Embryonic facial prominence (tissue), 1 donor: ENCODE results near the gene IL12RB1.
"Not testable (repeated sequence)": the region's sequence is repeated elsewhere in the genome, so short reads cannot be mapped to it uniquely, and the experiment has no call there.

Source experiments
- DNase-seq: peaks from one replicate; pipeline ENCODE4 v3.0.0-alpha.2; 2016; ENCODE audit errors: extremely low spot score

Gene IL12RB1

DNA sequence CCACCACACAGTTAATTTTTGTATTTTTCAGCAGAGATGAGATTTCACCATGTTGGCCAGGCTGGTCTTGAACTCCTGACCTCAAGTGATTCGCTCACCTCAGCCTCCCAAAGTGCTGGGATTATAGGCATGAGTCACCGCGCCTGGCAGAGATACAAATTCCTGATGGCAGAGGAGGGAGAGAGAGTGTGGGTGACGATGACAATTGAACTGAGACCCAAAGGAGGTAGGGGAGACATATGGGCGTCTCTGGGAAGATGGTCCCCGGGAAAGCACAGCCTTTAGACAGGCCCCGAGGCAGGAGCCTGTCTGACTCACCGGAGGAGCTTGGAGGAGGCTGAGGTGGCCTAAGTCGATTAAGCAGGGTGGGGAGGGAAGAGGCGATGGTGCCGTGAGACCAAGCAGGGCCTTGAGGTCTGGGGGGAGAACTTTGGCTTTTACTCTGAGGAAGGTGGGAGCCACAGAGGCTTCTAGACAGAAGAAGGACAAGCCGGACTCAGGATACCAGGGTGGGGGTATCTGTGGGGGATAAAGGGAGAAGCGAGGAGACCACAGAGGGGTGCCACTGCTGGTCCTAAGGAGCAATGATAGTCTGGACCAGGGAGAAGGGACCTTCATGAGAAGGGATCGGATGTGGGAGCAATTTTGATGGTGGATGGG lies 40.5 kb downstream of the IL12RB1 start:
- no peak for DNase-seq

DNA sequence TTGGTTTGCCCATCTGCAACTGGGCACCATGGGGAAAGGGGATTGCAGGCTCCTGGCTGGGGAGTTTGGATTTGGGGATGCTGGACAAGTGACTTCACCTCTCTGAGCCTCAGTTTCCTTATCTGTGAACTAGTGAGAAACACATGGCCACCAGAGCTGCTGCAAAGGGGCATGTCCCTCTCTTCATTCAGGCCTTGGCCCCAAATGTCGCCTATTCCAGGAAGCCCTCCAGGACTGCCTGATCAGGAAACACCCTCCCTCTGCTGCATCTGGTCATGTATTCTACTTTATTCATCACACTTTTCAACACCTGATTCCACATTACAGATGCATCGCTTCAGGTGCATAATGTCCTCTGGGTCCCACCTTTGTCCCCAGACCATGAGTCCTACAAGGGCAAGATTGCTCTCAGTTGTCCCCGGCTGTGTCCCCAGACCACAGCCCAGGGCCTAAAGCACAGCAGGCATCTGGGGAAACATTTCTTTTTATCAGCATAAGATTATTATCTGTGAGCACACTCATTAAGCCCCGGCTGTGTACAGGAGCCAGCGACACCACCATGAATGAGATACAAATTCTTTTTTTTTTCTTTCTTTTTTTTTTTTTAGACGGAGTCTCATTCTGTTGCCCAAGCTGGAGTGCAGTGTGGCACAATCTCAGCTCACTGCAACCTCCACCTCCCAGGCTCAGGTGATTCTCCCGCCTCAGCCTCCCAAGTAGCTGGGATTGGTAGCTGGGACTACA lies 41.3 kb downstream of the IL12RB1 start:
- DNase-seq, result no peak

DNA sequence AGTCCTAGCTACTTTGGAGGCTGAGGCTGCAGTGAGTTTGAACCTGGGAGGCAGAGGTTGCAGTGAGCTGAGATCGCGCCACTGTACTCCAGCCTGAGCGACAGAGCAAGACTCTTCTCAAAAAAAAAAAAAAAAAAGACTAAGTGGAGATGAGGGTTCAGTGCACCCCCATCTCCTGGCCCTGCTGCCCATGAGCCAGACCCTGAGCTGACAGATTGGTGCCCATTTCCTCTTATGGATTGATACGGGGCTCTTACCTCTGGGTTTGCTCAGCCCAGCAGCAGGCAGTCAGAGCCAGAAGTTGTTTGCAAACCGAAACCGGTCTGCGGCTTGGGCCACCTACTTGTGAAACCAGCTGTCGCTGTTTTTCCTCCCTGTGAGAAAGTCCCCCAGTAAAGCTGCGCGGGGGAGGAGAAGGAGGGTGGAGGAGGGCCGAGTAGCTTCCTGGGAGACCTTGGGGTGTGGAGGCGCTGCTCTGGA lies 41.9 kb downstream of the IL12RB1 start:
- DNase-seq, result no peak

DNA sequence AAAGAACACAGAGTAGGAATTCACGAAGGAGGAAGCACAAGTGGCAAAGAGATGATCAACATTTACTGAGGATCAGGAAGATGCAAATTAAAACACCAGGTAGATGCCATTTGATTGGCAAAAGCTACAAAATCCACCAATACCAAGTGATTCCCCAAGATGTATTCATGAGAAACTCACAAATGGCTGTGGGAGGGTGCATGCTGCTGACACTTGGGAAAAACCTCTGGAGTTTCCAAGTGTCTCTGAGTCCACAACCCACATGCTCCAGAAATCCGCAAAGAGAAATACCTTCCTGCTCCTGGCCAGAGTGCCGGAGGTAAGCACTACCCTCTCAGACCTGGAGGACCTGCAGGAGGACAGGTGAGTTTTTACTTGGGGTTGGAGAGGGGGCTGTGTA lies 43.1 kb downstream of the IL12RB1 start:
- DNase-seq, result no peak

DNA sequence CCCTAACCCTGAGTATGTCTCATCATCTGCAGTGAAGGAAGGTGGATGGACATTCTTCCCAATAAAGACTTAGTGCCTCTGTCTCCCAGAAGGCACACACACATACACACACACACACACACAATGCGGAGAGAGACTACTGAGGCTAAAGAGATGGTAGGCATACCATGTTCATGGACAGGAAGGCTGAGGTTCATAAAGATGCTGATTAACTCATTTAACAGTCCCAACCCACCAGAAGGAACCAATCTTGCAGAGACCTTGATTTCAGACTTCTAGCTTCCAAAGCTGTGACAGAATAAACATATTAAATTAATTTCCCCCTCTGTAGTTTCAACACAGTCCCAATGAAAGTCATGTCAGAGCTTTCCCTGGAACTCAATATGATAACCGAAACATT lies 45.7 kb downstream of the IL12RB1 start:
- no peak for DNase-seq

DNA sequence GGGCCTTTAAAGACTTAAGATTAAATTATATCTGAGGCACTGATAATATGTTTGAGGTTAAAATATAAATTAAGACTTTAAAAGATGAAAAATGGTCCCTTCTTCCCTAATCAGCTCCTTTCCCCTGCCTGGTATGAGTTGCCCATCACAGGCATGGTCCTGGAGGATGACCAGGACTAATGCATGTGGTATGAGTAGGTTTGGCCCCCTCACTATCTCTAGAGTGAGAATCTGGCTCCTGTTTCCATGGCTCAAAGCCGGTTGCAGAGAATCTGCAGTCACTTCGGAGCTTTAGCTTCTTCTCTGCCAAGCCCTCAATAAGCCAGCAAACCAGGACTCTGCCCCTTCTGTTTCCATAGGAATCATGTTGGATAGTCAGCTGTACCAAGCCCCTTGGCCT lies 54.6 kb downstream of the IL12RB1 start:
- not testable (repeated sequence) for DNase-seq

DNA sequence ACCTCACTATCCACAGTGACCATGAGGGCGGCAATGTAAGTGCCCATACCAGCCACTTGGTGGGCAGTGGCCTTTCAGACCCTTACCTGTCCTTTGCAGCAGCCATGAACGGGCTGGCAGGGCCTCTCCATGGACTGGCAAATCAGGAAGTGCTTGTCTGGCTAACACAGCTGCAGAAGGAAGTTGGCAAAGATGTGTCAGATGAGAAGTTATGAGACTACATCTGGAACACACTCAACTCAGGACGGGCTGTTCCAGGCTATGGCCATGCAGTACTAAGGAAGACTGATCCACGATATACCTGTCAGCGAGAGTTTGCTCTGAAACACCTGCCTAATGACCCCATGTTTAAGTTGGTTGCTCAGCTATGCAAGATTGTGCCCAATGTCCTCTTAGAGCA lies 55.3 kb downstream of the IL12RB1 start:
- not testable (repeated sequence) for DNase-seq

DNA sequence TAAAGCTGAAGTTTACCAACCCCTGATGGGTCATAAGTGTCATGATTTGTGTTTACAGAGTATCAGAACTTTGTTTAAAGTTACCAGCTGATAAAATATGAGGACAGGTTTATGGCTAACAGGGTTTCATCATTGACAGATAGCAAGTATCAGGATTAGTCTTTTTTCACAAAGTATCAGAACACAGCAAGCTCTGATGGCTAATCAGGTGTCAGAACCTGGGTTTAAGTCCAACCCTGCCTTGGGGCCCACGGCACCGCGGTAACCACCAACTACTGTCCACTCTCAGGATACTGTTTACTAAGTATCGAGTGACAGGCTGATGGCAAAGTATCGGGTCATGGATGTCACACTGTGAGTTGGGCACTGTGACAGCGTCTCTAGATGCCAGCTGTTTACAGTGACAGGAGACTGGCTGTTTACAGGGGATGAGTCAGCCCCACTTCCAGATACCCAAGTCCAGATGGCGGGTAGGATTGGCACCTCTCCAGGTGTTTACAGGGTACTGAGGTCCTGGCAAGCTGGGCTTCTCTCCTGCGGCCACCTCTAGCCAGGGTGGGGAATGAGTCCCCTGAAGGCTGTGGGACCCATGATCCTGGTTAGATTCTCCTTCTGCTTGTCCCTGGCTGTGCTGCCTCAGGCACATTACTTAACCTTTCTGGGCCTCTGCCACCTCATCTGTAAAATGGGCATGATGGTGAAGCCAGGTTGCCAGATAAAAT lies 57.0 kb downstream of the IL12RB1 start:
- DNase-seq, result no peak

DNA sequence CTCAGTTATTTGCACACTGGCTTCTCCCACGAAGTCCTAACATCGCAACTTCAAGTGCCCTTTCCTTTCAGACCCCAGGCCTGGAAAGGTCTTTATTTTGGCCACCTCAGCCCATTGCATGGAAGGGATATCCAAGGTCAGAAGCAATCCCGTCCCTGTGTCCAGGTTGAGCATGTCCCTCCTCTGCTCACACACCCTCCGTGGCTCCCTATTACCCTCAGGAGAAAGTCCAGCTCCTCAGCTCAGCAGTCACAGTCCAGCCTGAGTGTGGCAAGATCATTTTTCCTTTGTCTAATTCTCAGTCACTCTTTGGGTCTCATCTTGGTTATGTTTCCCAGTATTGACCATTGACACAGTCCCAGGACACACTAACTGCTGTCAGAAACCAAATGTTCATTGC lies 59.6 kb downstream of the IL12RB1 start:
- DNase-seq, result no peak

DNA sequence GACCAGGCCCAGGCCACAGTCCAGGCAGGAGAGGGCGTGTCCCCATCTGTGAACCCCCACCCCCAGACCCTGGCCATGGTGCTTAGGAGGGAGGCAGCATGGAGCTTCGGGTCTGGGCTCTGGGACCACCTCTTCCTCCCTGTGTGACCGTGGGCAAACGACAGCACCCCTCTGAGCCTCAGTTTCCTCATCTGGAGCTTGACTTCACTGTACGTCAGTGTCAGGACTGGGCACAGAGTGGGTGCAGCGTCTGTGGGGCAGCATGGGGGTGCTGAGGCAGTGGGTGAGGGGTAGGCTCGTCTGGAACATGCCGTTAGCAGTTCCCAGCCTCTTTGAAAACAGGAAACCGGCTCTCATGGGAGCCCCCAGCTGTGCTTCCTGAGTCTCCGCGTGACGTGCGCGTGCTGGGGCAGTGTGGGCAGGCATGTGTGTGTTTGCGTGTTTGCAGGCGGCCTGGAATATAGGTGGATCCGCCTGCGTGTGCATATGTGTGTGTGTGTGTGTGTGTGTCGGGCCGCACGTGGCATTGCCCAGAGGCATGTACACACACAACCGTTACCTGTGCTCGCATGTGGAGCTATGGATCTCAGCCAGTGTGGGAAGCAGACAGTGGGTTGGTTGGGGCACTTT lies 63.0 kb downstream of the IL12RB1 start:
- DNase-seq, result no peak

DNA sequence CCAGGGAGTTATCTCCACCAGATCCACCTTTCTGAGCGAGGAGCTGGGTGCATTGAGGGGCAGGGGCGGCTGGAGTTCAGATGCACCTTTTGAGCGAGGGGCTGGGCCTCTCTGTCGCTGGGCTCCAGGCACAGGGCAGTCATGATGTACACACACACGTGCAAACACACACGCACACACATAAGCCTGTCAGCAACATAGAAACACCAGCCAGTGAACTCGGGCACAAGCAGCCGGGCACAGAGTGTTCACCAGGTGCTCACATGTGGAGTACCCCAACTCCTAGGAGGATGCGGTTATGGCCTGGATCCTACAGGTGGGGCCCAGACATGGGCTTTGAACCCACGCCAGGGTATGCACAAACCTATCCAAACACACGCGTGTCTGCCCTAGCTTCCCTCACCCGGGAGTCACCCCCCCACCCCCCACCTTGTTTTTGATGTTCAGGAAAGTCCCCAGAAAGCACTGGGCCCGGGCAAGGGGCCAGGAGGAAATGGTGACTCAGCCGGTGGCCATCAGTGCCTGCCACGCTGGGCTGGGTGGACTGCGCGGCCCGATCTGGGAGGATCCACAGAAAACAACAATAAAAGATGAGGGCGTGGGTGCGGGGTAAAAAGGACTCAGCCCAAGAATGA lies 65.5 kb downstream of the IL12RB1 start:
- DNase-seq, result no peak

DNA sequence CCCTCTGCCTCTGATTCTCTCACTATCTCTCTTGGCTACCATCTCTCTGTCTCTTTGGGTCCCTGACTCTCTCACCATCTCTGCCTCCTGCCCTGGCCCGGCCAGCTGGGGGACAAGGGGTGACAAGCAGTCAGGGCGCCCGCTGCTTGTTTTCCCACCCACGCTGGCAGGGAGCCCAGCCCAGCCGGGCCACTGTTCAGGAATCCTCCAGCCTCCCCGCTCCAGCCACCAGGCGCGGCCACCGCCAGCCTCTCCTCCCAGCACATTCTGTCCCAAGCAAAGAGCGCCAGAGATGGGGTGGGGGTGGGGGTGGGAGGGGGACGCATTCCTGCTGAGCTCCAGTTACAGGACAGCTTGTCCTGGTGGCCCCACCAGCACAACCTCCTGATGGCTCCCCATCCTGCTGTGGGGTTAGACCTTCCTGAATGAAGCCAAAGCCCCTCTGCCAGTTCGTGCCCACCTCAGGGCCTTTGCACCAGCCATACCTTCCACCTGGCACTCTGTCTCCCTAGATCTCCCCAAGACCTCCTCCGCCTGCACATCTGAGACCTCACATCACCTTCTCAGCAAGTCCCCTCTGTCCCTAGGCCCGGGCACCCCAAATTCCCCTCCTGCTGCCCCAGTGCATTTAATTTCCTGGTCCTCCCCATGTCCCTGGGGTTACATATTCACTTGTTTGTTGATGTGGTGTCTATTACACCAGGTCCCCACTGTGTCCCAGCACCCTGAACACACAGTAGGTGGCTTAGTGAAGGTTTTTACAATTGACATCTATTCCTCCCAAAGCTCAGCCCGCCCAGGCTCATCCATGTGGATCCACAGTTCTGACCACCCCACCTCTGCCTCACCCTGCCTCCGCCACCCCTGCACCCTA lies 66.3 kb downstream of the IL12RB1 start:
- no peak for DNase-seq

DNA sequence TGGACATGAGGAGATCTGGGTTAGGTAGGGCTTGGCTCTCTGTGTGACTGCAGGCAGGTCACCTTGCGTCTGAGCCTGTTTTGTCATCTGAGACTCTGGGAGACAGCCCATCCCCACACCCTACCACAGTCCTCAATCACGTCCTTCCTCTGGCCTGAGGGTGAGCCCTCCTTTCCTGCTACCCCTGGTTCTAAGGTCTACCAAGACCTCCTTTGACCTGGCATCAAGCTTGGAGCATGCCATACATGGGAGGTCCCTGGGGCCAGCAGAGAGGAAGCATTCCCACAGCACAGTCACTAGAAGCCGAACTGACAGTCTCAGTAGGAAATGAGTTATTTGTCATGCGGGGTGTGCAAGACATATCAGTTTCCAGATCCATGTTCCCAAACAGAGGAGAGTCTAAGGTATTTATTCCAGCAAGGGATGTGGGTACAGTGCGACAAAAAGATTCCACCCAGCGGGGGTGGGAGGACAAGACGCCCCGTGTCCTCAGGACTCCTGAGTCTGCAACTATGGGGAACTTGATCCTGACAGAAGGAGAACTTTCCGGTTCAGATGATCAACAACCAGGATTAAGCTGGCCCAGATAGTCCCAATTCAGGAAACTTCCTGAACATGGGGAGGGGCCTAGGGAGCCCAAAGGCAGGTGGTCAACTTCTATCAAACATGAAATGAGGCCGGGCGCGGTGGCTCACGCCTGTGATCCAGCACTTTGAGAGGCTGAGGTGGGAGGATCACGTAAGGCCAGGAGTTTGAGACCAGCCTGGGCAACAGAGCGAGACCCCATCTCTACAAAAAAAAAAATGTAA lies 69.3 kb downstream of the IL12RB1 start:
- no peak for DNase-seq

DNA sequence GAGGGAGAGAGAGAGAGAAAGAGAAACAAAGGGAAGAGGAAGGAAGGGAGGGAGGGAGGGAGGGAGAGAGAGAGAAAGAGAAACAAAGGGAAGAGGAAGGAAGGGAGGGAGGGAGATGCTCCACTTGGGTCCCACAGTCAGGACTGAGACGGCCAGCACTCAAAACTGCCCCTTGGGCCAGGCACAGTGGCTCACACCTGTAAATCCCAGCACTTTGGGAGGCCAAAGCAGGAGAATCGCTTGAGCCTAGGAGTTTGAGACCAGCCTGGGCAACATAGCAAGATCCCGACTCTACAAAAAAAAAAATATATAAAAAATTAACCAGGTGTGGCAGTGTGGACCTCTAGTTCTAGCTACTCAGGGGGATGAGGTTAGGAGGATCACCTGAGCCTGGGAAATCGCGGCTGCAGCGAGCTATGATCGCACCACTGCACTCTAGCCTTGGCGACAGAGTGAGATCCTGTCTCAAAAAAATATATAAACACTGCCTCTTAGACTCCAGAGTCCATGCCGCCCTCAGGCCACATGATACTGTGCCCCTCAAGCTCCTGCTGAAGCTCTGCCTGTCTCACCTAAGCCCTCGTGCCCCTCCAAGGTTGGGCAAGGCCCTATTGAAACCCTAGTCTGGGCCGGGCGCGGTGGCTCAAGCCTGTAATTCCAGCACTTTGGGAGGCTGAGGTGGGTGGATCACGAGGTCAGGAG lies 70.4 kb downstream of the IL12RB1 start:
- no peak for DNase-seq

DNA sequence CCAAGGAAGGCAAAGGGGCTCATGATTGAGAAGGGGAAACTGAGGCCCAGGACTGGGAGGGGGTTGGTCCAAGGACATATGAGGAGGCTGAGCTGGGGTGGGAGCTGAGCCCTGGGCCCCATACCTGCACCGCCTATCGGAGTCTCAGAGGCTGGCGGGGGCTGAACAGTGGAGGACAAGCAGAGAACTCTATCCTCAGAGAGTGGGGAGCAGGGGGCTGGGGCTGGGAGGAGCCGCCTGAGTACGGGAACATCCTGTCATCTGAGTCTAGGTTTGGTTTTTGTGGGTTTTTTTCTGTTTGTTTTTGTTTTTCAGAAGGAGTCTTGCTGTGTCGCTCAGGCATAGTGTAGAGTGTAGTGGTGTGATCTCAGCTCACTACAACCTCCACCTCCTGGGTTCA lies 72.5 kb downstream of the IL12RB1 start:
- DNase-seq, result no peak

DNA sequence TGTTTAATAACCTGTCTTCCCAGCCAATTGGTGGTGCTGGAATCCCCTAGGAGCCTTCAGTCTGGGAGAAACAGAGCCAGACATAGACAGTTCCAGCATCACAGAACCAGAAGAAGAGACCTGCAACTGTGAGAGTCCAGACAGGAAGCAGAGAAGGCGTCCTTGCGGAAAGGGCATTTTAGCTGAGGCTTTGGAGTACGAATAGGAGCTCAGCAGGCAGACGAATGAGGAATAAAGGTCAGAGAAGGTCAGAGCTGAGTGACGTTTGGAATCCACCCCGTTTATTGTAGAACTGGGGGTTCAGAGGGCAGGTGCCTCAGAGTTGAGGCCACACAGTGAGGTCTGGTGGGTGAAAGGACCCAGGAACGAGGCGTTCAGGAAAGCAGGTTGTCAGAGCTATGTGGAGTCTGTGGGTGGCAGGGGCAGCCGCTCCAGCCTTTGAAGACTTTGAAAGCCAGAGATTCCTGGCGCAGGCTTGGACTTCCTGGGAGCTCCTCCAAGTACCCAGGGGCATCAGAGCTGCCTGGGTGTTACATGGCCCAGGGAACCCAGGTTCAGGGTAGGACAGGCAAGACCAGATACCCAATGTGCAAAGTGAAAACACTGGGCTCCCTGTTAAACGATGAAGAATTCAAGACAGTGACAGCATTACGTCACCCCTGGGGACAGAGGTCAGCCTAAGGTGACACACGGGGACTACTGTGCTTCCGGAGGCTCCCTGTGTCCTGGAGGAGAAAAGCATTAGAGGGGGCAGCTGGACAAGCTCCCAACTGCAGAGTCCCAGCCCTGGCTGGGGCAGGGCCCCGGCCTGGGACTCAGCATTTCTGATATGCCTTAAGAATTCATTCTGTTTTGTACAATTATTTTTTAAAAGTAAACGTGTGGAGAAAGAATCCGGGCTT lies 73.3 kb downstream of the IL12RB1 start:
- DNase-seq, result no peak

DNA sequence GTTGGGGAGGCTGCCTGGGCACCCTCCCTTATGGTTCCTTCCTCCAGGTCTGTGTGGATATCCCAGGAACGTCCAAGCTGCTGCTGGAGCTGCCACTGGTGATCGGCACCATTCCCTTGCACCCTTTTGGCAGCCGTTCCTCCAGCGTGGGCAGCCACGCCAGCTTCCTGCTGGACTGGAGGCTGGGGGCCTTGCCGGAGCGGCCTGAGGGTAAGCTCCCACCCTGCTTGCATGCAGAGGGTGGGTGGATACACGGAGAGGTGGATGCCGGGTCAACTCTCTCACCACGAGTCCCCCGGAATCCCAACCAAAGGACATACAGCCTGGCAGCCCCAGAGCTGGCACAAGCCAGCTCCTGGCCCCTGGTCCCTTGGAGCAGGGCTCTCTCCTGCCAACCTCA lies 76.6 kb downstream of the IL12RB1 start:
- DNase-seq, result no peak

DNA sequence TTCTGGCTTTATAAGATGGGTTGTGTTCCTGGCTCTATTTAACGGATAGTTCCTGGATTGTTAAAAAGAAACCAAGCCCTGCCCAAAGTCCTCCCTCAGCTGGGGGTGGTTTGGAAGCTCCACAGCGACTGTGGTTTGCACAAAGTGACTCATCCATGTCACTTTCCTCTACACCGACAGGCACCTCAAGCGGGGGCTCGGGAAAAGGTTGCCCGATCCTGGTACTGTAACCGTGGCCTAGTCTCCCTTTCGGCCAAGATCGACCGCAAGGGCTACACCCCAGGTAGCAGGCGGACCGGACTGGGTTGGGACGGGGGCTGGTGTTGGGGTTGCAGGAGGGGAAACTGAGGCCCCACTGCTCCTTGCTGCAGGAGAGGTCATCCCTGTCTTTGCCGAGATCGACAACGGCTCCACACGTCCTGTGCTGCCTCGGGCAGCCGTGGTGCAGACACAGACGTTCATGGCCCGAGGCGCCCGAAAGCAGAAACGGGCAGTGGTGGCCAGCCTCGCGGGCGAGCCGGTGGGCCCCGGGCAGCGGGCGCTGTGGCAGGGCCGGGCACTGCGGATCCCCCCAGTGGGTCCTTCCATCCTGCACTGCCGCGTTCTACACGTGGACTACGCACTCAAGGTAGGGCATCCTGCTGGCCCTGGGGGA lies 77.2 kb downstream of the IL12RB1 start:
- no peak for DNase-seq
